Mesenteric fat pad (tissue), 1 donor: Measurements from ENCODE around the gene IL6. TPM values are rescaled to one million over a fixed set of nuclear protein-coding genes. Genes with fewer than 3 reads are reported as not detected.

ENCODE experiments used
- DNase-seq: peaks from one replicate; pipeline ENCODE4 v3.0.0-alpha.2; 2020; ENCODE audit warnings: low spot score
- total RNA-seq: library from RNA; stranded (reverse); fragmentation: NEBNext Ultra II Directional; extraction: Animal tissue kit (Norgen Biotek cat#: 25700); gene quantifications from one replicate; pipeline ENCODE4 v1.2.1, GENCODE V29; 2021
- donor health status: DM: yes; HTN: yes; CAD: no.

The IL6 gene
- total RNA-seq, 1 donor from 2014 or later = 385 TPM

DNA sequence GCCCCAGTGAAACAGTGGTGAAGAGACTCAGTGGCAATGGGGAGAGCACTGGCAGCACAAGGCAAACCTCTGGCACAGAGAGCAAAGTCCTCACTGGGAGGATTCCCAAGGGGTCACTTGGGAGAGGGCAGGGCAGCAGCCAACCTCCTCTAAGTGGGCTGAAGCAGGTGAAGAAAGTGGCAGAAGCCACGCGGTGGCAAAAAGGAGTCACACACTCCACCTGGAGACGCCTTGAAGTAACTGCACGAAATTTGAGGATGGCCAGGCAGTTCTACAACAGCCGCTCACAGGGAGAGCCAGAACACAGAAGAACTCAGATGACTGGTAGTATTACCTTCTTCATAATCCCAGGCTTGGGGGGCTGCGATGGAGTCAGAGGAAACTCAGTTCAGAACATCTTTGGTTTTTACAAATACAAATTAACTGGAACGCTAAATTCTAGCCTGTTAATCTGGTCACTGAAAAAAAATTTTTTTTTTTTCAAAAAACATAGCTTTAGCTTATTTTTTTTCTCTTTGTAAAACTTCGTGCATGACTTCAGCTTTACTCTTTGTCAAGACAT lies 574 bp upstream of the IL6 start:
- no peak for DNase-seq

DNA sequence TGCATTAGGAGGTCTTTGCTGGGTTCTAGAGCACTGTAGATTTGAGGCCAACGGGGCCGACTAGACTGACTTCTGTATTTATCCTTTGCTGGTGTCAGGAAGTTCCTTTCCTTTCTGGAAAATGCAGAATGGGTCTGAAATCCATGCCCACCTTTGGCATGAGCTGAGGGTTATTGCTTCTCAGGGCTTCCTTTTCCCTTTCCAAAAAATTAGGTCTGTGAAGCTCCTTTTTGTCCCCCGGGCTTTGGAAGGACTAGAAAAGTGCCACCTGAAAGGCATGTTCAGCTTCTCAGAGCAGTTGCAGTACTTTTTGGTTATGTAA lies 675 bp downstream of the IL6 start:
- DNase-seq = no peak

DNA sequence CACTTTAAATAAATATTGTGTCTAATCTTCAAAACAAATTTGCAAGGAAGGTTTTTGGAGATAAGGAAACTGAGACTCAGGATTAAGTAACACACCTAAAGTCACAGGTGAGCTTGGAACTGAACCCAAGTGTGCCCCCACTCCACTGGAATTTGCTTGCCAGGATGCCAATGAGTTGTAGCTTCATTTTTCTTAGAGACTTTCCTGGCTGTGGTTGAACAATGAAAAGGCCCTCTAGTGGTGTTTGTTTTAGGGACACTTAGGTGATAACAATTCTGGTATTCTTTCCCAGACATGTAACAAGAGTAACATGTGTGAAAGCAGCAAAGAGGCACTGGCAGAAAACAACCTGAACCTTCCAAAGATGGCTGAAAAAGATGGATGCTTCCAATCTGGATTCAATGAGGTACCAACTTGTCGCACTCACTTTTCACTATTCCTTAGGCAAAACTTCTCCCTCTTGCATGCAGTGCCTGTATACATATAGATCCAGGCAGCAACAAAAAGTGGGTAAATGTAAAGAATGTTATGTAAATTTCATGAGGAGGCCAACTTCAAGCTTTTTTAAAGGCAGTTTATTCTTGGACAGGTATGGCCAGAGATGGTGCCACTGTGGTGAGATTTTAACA lies 1.5 kb downstream of the IL6 start:
- DNase-seq = no peak

DNA sequence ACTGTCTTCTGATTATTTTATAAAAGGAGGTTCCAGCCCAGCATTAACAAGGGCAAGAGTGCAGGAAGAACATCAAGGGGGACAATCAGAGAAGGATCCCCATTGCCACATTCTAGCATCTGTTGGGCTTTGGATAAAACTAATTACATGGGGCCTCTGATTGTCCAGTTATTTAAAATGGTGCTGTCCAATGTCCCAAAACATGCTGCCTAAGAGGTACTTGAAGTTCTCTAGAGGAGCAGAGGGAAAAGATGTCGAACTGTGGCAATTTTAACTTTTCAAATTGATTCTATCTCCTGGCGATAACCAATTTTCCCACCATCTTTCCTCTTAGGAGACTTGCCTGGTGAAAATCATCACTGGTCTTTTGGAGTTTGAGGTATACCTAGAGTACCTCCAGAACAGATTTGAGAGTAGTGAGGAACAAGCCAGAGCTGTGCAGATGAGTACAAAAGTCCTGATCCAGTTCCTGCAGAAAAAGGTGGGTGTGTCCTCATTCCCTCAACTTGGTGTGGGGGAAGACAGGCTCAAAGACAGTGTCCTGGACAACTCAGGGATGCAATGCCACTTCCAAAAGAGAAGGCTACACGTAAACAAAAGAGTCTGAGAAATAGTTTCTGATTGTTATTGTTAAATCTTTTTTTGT lies 2.3 kb downstream of the IL6 start:
- DNase-seq = no peak

DNA sequence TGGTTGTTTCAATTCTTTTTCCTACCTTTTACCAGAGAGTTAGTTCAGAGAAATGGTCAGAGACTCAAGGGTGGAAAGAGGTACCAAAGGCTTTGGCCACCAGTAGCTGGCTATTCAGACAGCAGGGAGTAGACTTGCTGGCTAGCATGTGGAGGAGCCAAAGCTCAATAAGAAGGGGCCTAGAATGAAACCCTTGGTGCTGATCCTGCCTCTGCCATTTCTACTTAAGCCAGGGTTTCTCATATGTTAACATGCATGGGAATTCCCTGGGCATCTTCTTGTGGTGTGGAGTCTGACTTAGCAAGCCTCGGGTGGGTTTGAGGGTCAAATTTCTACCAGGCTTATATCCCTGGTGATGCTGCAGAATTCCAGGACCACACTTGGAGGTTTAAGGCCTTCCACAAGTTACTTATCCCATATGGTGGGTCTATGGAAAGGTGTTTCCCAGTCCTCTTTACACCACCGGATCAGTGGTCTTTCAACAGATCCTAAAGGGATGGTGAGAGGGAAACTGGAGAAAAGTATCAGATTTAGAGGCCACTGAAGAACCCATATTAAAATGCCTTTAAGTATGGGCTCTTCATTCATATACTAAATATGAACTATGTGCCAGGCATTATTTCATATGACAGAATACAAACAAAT lies 3.2 kb downstream of the IL6 start:
- DNase-seq = no peak

DNA sequence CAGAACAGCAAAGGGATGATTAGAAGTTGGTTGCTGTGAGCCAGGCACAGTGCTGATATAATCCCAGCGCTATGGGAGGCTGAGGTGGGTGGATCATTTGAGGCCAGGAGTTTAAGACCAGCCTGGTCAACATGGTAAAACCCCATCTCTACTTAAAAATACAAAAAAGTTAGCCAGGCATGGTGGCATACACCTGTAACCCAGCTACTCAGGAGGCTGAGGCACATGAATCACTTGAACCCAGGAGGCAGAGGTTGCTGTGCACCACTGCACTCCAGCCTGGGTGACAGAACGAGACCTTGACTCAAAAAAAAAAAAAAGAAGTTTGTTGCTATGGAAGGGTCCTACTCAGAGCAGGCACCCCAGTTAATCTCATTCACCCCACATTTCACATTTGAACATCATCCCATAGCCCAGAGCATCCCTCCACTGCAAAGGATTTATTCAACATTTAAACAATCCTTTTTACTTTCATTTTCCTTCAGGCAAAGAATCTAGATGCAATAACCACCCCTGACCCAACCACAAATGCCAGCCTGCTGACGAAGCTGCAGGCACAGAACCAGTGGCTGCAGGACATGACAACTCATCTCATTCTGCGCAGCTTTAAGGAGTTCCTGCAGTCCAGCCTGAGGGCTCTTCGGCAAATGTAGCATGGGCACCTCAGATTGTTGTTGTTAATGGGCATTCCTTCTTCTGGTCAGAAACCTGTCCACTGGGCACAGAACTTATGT lies 4.1 kb downstream of the IL6 start:
- no peak for DNase-seq

DNA sequence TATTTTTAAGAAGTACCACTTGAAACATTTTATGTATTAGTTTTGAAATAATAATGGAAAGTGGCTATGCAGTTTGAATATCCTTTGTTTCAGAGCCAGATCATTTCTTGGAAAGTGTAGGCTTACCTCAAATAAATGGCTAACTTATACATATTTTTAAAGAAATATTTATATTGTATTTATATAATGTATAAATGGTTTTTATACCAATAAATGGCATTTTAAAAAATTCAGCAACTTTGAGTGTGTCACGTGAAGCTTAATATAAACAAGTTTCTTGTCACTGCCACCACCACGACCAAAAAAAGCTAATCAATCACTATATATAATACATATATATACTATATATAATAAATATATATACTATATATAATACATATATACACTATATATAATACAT lies 4.8 kb downstream of the IL6 start:
- DNase-seq = no peak

DNA sequence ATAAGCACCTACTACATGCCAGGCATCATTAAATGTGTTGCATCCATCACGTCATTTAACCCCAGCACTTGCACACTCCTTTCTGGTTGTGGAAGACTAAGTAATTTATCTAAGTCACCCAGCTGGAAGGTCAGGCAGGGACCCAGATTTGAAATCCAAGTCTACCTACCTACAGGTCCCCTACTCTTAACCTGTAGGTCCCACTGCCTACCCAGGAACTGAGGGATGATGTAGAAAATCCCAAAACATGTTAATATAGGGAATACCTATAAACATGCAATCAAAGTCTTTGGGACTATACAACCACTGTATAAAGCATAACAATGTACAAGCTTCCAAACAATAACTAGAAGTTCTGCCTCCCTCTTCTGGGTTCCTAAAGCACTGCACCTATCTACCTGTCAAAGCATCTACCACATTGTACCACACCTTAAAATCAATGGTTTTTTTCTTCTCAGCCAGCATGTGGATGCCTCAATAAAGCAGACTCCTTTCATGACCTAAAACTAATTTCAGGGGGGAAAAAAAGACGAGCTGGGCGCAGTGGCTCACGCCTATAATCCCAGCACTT lies 5.6 kb downstream of the IL6 start:
- DNase-seq = no peak

DNA sequence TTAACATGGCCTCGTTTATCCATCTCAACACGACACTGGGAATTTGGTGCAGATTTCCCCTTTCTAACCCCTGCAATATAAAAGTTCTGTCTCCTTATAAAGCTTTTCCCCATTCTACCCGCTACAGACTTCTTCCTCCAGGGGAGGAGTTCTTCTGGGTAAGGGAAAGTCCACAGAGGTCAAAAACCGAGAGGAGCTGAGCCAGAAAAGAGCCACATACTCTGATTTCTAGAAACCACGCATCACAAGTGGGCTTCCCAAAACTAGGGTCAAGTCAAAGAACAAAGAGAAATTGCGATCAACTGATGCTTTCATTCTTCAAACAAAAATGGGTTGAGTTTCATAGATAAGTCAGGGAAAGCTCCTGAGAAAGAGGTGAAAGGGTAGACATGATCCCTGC lies 6.8 kb downstream of the IL6 start:
- no peak for DNase-seq

DNA sequence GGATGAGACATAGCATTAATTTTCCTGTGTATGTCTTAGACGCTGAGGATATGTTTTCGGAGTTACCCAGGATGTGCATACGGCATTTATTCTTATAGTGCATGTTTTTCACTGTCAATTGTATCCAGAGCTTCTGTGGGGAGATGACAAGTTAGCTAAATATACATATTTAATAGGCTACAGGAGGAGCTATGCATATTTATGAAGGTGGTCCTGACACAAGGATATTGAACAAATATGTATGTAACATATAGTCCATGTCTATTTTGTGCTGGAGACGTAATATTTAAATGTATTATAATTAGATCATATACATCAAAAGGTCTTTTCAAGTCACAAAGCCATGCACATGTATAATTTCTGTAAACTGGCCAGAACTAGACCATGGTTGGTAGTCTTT lies 16.0 kb downstream of the IL6 start:
- no peak for DNase-seq

DNA sequence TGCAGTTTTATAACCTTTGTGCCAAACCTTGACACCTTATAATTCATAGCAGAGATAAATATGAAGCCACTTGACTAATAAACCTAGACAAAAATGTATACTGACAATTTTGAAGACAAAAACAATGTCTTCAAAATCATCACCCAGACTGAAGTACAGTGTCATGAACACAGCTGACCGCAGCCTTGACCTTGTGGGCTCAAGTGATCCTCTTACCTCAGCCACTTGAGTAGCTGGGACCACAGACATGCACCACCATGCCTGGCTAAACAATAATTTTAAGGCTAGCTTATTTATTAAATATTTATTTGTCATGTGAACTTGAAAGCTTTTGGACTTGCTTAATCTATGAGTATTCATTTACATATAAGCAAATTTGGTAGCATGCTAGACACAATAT lies 24.3 kb downstream of the IL6 start:
- no peak for DNase-seq

DNA sequence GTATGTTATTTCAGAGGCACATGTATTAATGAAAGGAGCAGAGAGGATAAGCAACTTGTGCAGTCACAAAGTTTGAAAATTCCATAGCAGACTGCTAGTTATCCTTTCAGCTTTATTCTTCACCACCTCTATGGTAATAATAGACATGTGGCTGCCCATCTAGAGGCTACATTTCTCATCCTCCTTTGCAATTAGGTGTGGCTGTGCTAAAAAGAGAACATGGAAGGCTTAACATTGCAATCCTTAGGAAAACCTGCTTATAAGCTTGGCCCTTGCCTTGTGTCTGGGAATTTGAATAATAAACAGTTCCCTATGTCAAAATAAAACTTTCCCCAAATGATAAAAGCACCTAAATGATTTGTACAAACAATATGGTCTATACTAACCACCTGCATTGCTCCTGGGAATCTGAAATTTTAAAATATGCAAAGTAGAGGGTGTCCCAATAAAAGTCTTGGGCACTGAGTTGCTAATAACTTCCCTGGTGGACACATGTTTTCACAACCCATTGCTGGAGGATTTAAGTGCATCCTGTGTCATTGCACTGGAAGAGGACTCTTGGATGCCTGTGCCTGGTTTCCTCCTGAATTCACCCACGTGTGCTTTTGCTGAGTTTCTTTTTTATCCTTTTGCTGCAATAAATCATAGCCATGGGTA lies 30.5 kb downstream of the IL6 start:
- no peak for DNase-seq

DNA sequence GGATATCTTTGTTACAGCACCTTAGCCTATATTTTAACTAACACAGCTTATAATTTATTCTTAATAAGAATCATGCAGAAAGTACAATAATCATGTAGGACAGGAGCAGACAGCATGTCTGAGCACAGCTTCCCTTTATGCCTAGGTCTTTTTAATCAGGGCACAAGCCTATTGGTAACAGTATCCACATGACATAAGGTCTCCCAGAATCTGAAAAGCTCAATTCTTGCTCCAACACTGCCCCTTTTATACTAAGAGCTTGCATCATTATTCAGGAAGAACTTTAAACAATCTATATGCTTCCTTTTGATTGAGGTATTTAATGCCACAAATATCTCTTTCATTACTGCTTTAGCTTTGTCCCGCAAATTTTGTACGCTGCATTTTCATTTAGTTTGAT lies 31.6 kb downstream of the IL6 start:
- no peak for DNase-seq

DNA sequence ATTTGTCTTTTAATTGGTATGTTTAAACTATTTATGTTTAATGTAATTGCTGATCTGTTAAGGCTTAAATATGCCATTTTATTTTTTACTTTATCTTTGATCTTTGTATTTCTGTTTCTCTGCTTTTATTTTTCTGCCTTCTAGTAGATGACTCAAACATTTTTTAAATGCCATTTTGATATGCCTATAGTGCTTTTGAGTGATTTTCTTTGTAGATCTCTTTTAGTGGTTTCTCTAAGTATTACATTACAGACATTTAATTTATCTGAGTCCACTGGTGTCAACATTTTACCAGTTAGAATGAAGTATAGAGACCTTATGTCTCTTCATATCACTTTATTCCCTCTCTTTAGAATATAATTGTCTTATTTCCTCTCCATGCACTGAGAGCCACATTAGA lies 32.7 kb downstream of the IL6 start:
- DNase-seq = no peak

DNA sequence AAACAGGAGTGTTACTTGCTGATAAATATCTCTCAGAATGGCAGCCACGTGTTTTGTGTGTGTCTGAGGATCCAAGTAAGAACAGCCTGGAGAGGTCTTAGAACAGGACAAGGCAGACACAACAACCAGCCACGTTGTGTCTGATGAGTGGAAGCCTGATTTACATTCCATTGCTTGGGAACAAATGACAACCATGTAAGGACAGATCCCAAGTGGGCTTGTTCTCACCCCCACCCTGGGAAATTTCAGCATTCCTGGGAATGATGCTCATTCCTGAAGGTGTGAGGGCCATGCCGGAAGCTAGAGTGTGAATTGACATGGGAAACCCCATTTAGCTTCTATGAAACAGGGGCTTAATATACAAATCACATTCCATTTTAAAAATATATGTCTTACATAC lies 35.9 kb downstream of the IL6 start:
- no peak for DNase-seq

DNA sequence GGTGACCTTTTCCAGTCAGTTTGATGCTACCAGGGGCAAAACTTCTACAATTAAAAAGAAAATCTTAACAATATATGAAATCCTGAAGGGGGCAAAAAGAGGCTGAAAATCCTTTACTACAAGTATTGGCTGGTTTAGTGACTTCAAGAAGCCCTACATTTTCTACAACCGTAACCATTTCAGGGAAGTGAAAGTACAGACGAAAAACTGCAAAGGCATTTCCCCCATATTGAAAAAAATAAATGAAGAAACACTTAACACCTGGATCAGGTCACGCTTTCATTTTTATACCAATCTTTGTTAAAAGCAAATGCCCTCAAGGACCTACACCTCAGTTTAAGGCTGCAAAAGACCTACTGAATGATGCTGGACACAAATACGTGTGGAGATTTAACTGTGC lies 38.6 kb downstream of the IL6 start:
- DNase-seq = no peak

DNA sequence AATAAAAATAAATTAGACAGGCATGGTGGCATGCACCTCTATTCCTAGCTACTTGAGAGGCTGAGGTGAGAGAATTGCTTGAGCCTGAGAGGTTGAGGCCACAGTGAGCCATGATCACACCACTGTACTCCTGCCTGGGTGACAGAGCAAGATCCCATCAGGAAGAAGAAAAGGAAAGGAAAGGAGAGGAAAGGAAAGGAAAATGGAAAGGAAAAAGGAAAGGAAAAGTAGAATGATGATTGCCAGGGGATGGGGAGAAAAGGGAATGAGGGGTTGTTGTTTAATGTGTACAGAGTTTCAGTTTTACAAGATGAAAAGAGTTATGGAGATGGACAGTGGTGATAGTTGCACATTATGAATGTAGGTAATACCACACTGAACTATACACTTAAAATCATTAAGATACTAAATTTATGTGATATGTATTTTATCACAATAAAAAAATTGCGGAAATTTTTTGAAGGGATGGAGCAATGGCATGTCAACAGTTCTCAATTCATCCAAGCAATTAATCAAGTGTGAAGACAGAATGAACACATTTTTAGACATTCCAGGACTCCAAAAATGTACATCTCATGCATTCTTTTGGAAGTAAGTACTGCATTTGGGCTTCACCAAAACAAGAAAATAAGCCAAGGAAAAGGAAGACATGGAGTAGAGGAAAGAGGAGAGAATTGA lies 44.3 kb downstream of the IL6 start:
- no peak for DNase-seq

DNA sequence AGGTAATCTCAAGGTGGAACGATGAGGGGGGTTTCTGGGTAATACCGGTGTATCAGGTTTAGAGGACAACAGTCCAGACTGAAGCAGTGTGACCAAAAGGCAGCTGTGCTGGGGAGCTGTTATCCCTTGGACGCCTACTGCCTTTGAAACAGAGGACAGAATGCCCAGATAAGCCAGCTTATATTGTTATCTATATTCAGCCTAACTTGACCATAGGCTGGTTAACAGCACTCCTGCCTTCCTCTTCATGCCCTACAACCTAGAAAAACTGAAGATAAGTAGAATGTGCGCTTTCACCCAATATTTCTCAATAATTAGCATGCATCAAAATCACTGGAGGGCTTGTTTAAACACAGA lies 44.9 kb downstream of the IL6 start:
- DNase-seq = no peak

DNA sequence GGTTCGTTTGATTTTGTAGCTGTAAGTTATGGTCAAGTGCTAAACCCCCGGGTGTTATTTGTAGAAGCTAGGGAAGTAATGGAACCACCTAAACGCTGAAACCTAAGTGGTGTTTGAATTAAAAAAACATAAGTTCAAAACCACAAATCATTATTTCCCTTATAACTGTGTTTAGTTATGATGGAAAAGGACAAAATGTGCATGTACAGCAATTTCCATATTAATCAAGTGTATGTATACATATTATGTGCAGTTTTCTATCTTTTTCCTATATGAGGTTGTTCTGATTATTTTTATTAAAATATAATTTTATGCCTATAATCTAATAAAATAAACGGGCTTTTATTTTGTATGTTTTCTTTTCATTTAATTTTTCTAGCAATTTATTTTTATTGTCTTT lies 45.9 kb downstream of the IL6 start:
- no peak for DNase-seq

DNA sequence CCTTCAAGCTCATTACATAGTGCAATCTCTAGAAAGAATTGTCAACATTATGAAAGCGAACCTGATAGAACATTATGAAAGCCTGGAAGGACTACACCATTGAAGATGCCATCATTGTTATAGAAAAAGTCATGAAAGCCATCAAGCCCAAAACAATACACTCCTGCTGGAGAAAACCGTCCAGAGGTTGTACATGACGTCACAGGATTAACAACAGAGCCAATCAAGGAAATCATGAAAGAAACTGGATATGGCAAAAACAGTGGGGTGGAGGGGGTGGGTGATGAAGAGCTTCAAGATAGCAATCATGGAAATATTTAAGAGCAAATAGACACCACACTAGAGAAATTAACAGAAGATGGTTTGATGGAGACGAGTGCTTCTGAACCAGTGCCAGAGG lies 50.0 kb downstream of the IL6 start:
- no peak for DNase-seq
